Peyer's patch (tissue), 4 donors: ENCODE results near the gene TMEM87A. TPM values are rescaled to one million over a fixed set of nuclear protein-coding genes. Genes with fewer than 3 reads are reported as not detected.
A peak's percentile ranks its signal among the peaks of the same experiment; 100 is the strongest.

ENCODE experiments used
- DNase-seq, 3 donors: peaks; one replicate each; pipeline ENCODE4 v3.0.0-alpha.2; 2017 to 2019
- H3K27ac ChIP-seq, 4 donors: fragments of 200-600 bp; sonication (generic); one replicate each; pipeline ENCODE4 v1.5.1; 2016 to 2019
- H3K27me3 ChIP-seq, 2 donors: fragments of 200-600 bp; sonication (generic); one replicate each; pipeline ENCODE4 v1.5.1; 2019
- H3K36me3 ChIP-seq, 3 donors: fragments of 200-600 bp; sonication (generic); one replicate each; pipeline ENCODE4 v1.5.1; 2016 to 2019
- H3K4me1 ChIP-seq, 4 donors: fragments of 200-600 bp; sonication (generic); one replicate each; pipeline ENCODE4 v1.5.1; 2016 to 2019
- H3K4me3 ChIP-seq, 4 donors: fragments of 200-600 bp; sonication (generic); 1 replicate in 3 of 4; 2 replicates in 1 of 4; pipeline ENCODE4 v1.5.1; 2016 to 2019; ENCODE audit warnings: mild to moderate bottlenecking in 1 of 4
- H3K9me3 ChIP-seq, 4 donors: fragments of 200-600 bp; sonication (generic); one replicate each; pipeline ENCODE4 v1.5.1; 2016 to 2019; ENCODE audit warnings: mild to moderate bottlenecking in 1 of 4
- POLR2A ChIP-seq, 2 donors: fragments of 450-650 bp; IDR thresholded peaks; one replicate each; pipeline ENCODE4 v1.5.1; 2017; ENCODE audit warnings: antibody characterized with exemption in 2 of 2, mild to moderate bottlenecking in 2 of 2, moderate library complexity in 2 of 2
- small RNA-seq, 2 donors: library from RNA; depleted of rRNA; stranded (forward); fragments of <200 nt; gene quantifications; one replicate each; pipeline ENCODE3, GENCODE V24; 2016
- total RNA-seq, 4 donors: library from RNA; depleted of rRNA; stranded (reverse); fragments of >200 nt; gene quantifications; one replicate each; pipeline ENCODE4 v1.1.0, GENCODE V29; 2016
- TF ChIP-seq, protein P1 (sequence below), 6 experiments: fragments of 450-650 bp in 4 of 6; fragments of 200-600 bp in 2 of 6; sonication (generic) in 1 of 6; IDR thresholded peaks; one replicate each; pipeline ENCODE4 v1.5.1; 2017 to 2019; ENCODE audit warnings: antibody characterized with exemption in 6 of 6, mild to moderate bottlenecking in 3 of 6, moderate library complexity in 1 of 6

Gene TMEM87A
- total RNA-seq, 4 donors from 2014 or later = 47.5 to 61.9 (median 53.6) TPM

DNA sequence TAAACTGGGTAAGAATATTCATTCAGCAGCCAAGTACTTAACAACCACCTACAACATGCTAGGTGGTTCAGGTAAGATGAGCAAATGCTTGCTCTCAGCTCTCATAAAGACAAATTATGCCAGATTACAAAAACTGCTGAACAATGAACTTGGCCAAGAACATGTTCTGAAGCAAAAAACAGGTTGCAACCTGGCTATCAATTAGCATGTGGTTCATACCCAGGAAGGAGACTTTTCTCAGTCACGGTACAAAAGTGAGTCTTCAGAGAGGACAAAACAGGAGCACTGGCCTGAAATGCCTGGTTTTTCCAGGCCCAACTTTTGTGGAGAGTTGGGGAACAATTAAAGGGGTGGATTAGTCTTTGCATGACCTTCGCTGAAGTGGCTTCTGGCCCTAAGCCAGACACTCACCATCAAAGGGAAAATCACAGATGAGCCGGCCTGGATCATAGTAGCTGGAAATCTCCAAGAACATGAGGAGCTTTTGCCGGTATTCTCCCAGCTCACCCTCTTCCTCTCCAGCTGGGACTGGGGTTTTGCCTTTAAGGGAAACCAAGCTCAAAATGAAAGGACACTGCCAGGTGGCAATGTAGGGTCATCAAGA is 109.2 kb downstream of the TMEM87A start:
- Histone ChIP-seq H3K27me3 (no peaks in the 10 kb centered on the region), H3K36me3 (peaks cover 0 to 99% (median 10%) of the 10 kb centered on the region in 3 donors), H3K27ac (no peak overlapping the region), H3K4me3 (no peak overlapping the region), H3K9me3 (no peaks in the 10 kb centered on the region), H3K4me1 (no peaks in the 10 kb centered on the region)
- TF ChIP-seq, protein P1, sequence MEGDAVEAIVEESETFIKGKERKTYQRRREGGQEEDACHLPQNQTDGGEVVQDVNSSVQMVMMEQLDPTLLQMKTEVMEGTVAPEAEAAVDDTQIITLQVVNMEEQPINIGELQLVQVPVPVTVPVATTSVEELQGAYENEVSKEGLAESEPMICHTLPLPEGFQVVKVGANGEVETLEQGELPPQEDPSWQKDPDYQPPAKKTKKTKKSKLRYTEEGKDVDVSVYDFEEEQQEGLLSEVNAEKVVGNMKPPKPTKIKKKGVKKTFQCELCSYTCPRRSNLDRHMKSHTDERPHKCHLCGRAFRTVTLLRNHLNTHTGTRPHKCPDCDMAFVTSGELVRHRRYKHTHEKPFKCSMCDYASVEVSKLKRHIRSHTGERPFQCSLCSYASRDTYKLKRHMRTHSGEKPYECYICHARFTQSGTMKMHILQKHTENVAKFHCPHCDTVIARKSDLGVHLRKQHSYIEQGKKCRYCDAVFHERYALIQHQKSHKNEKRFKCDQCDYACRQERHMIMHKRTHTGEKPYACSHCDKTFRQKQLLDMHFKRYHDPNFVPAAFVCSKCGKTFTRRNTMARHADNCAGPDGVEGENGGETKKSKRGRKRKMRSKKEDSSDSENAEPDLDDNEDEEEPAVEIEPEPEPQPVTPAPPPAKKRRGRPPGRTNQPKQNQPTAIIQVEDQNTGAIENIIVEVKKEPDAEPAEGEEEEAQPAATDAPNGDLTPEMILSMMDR (IDR thresholded peaks at IDR 0.05) = no peak
- TF ChIP-seq POLR2A (IDR thresholded peaks at IDR 0.05) = no peak
- peak in 1 of 3 donors; percentile 14 for DNase-seq

DNA sequence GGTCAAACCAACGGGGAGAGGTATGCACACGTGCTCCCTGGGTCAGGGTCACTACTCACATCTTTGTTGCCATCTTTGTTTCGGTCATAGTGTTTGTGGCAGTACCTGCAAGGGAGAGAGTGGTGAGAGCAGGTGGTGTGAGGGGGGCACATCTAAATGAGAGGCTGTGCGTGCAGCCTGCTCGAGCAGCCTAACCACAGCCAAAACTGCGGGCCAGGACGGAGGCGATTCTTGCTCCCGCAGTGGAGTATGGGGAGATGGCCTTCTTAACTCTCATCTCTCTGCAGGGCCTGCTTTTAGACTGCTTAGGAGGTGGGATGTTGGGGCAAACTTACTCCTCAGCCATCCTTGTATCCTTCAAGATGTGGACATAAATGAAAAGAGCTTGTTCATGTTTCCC is 109.9 kb downstream of the TMEM87A start:
- peak in 1 of 3 donors; percentile 35 for DNase-seq
- no peaks in the 10 kb centered on the region for H3K27me3 ChIP-seq
- TF ChIP-seq, protein P1 (IDR thresholded peaks at IDR 0.05) = no peak
- no peak for TF ChIP-seq POLR2A (IDR thresholded peaks at IDR 0.05)
- H3K9me3 ChIP-seq = no peaks in the 10 kb centered on the region
- no peak overlapping the region for H3K4me3 ChIP-seq
- H3K36me3 ChIP-seq = peaks cover 0 to 97% (median 10%) of the 10 kb centered on the region in 3 donors
- no peaks in the 10 kb centered on the region for H3K4me1 ChIP-seq
- H3K27ac ChIP-seq = no peak overlapping the region

Small RNA genes lying within 50 kb of the gene (small RNA-seq; reads per million reads assigned to genes)
- 0.06 to 0.23 reads per million in 2 donors for gene MIR627

Other genes with a start within 250 kb of the TMEM87A start
- not detected for gene PLA2G4D, start 178.9 kb downstream of the TMEM87A start, total RNA-seq
- gene PLA2G4F, start 116.8 kb downstream of the TMEM87A start, total RNA-seq = 10 to 100 TPM in 3 of 4 donors, 1 to 10 TPM in 1; 7.4 to 45.2 (median 36.6) TPM
- gene VPS39, start 65.1 kb downstream of the TMEM87A start, total RNA-seq = 100 to 1,000 TPM; 141 to 314 (median 192) TPM
- 10 to 100 TPM; 20.8 to 63.5 (median 35.3) TPM for gene GANC, start 232 bp downstream of the TMEM87A start, total RNA-seq
- gene CAPN3, start 86.1 kb upstream of the TMEM87A start, total RNA-seq = 10 to 100 TPM in 3 of 4 donors, 1 to 10 TPM in 1; 9.1 to 76.7 (median 17.7) TPM
- 10 to 100 TPM; 31.7 to 74.3 (median 42.1) TPM for gene ZNF106, start 217.7 kb upstream of the TMEM87A start, total RNA-seq
- 10 to 100 TPM; 64.4 to 80.9 (median 66.8) TPM for gene SNAP23, start 222.2 kb upstream of the TMEM87A start, total RNA-seq